Body of pancreas (tissue), 4 donors: Measurements from ENCODE around the gene TRAF3. TPM values are rescaled to one million over a fixed set of nuclear protein-coding genes. Genes with fewer than 3 reads are reported as not detected.

Experiments used
- ATAC-seq: fragments of 150-250 bp; one replicate; pipeline ENCODE4 v1.9.1; 2016
- DNase-seq, 4 donors: peaks; one replicate each; pipeline ENCODE4 v3.0.0-alpha.2; 2019
- H3K27ac ChIP-seq, 4 donors: fragments of 200-600 bp; sonication (generic); 1 replicate in 3 of 4; 2 replicates in 1 of 4; pipeline versions ENCODE4 v1.5.1 to v1.6.1; 2016 to 2019; ENCODE audit warnings: mild to moderate bottlenecking in 1 of 4, mixed read lengths in 1 of 4, moderate library complexity in 1 of 4
- H3K27me3 ChIP-seq, 2 donors: fragments of 200-600 bp; sonication (generic); one replicate each; pipeline ENCODE4 v1.6.0; 2016; ENCODE audit warnings: mild to moderate bottlenecking in 1 of 2
- H3K36me3 ChIP-seq, 2 donors: fragments of 200-600 bp; sonication (generic); replicated peaks in 1 of 2; 2 replicates each; pipeline ENCODE4 v1.5.1; 2016; ENCODE audit warnings: low read depth in 2 of 2; ENCODE audit not compliant: insufficient read depth in 1 of 2
- H3K4me1 ChIP-seq: fragments of 200-600 bp; sonication (generic); one replicate; pipeline ENCODE4 v1.6.0; 2016
- H3K4me3 ChIP-seq, 2 donors: fragments of 200-600 bp; sonication (generic); 1 replicate in 1 of 2; 2 replicates in 1 of 2; pipeline ENCODE4 v1.5.1; 2016 to 2019
- H3K9me3 ChIP-seq, 3 donors: fragments of 200-600 bp; sonication (generic); 1 replicate in 2 of 3; 2 replicates in 1 of 3; pipeline ENCODE4 v1.5.1; 2016
- POLR2A ChIP-seq, 3 donors: fragments of 450-650 bp; IDR thresholded peaks; one replicate each; pipeline ENCODE4 v1.6.1; 2016; ENCODE audit warnings: antibody characterized with exemption in 3 of 3, mild to moderate bottlenecking in 2 of 3
- WGBS, 2 donors: methylation state at CpG; one replicate each; pipeline ENCODE4 v1.1.5; 2017; 5-methylcytosine and 5-hydroxymethylcytosine counted together
- intact Hi-C: fragments of 100-400 bp; cut with DNase I; formaldehyde crosslinking; loops from one replicate; pipeline ENCODE4 v1.15.1; 2023
- total RNA-seq, 2 donors: library from RNA; depleted of rRNA; stranded (reverse); fragments of >200 nt; gene quantifications; one replicate each; pipeline ENCODE4 v1.1.0, GENCODE V29; 2016
- TF ChIP-seq, protein P1 (sequence below), 7 experiments: fragments of 450-650 bp in 4 of 7; fragments of 200-600 bp in 3 of 7; sonication (generic) in 3 of 7; IDR thresholded peaks; one replicate each; pipeline ENCODE4 v1.5.1; 2016 to 2019; ENCODE audit warnings: antibody characterized with exemption in 7 of 7

Gene TRAF3
- total RNA-seq, 2 donors from 2014 or later = 10.4 to 22.7 TPM

DNA sequence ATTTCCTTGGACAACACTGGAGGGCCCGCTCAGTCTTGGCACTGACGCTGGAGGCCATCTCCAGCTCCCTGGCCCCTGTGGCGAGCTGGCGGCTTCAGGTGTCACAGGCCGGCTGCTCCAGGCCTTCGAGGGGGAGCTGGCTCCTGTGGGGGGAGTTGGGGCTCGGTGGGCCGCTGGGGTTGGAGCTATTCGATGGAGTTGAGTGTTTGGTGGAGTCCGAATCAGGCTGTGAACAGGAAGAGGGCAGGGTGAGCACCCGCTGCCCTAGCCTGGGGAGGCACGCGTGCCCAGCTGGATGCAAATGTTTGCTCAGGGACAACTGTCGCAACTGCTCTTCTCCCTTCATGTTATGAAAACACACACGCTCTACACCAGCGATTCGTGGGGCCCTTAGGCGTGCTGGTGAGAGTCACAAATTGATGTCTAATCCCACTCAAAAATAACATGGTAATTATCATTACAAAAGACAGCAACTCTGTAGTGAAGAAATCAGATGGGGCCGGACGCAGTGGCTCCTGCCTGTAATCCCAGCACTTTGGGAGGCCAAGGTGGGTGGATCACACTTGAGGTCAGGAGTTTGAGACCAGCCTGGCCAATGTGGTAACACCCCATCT is 156.5 kb downstream of the TRAF3 start:
- intact Hi-C loops = no loop called here
- Histone ChIP-seq H3K9me3 (no peaks in the 10 kb centered on the region), H3K27me3 (peaks cover 5 to 22% of the 10 kb centered on the region in 2 donors), H3K4me1 (peaks cover 22% of the 10 kb centered on the region), H3K4me3 (no peak overlapping the region), H3K27ac (no peak overlapping the region), H3K36me3 (peaks cover 0 to 18% of the 10 kb centered on the region in 2 donors)
- DNase-seq (no peak), ATAC-seq (no peak)
- TF ChIP-seq POLR2A (IDR thresholded peaks at IDR 0.05) = no peak
- TF ChIP-seq, protein P1, sequence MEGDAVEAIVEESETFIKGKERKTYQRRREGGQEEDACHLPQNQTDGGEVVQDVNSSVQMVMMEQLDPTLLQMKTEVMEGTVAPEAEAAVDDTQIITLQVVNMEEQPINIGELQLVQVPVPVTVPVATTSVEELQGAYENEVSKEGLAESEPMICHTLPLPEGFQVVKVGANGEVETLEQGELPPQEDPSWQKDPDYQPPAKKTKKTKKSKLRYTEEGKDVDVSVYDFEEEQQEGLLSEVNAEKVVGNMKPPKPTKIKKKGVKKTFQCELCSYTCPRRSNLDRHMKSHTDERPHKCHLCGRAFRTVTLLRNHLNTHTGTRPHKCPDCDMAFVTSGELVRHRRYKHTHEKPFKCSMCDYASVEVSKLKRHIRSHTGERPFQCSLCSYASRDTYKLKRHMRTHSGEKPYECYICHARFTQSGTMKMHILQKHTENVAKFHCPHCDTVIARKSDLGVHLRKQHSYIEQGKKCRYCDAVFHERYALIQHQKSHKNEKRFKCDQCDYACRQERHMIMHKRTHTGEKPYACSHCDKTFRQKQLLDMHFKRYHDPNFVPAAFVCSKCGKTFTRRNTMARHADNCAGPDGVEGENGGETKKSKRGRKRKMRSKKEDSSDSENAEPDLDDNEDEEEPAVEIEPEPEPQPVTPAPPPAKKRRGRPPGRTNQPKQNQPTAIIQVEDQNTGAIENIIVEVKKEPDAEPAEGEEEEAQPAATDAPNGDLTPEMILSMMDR (IDR thresholded peaks at IDR 0.05) = no peak
- WGBS, 2 donors = 93 to 99% methylated on average over 12 to 20 of the region's 20 CpGs

DNA sequence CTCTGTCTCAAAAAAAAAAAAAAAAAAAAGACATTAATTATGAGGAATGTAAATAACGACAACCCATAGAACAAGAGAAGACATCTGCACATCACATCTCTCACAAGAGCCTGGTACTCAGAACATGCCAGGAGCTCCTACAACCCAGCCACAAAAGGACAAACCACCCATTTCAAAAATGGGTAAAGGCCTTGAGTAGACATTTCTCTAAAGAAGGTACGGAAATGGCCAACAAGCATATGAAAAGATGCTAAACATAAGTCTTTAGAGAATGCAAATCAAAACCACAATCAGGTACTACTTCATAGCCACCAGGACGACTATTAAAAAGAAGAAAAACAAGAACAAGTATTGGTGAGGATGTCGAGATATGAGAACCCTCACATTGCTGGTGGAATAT is 158.5 kb downstream of the TRAF3 start:
- H3K36me3 ChIP-seq = peaks cover 0 to 27% of the 10 kb centered on the region in 2 donors
- 91 to 93% methylated on average over 4 of the region's 4 CpGs for WGBS, 2 donors
- ATAC-seq = no peak

DNA sequence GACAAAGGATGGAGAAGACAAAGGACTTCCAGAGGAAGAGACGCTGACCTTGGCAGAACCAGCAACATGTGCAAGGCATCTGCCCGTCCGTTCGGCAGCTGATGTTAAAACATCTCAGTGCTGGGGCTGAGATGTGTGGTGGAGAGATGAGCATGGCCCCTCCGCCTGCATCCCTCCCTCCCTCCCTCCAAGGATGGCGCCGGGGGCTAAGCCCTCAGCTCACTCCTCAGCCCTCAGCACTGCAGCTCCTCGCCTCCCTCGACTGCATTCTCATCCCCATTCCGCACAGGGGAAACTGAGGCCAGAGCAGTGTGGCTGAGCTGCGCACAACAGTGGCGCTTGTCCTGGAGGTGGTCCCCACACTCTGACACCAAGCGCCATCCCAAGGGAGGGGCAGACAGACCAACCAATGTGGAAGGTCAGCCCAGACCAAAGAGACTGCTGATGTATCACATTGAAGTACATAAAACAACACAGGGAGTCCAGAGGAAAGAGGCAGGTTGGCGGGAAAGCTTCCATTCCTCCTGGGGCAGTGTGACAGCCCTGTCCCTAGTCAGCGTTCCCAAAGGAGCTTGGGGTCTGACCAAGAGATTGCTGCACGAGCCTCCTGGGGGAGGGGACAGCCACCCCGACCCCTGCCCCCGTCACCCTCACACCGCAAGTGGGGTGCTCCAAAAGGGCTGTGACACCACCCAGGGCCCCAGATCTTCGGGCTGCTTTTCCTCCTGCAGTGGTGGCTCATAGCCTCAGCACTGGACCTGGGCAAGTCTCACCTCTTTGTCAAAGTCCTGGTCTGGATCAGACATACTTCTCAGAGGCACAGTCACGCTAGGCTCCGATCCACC is 160.3 kb downstream of the TRAF3 start:
- H3K27ac ChIP-seq = no peak overlapping the region
- ATAC-seq (no peak), DNase-seq (no peak)
- no peak overlapping the region for H3K4me3 ChIP-seq
- peaks cover 0 to 30% of the 10 kb centered on the region in 2 donors for H3K36me3 ChIP-seq
- no peaks in the 10 kb centered on the region for H3K4me1 ChIP-seq
- TF ChIP-seq, protein P1 (IDR thresholded peaks at IDR 0.05) = no peak
- no peak for TF ChIP-seq POLR2A (IDR thresholded peaks at IDR 0.05)
- WGBS, 2 donors = 93 to 94% methylated on average over 17 to 22 of the region's 22 CpGs
- H3K27me3 ChIP-seq = no peaks in the 10 kb centered on the region
- intact Hi-C loops = no loop called here
- H3K9me3 ChIP-seq = no peaks in the 10 kb centered on the region

More for the DNA sequence above, 158.5 kb downstream of the TRAF3 start:
- intact Hi-C loops = no loop called here
- no peak overlapping the region for H3K27ac ChIP-seq
- peaks cover 2% of the 10 kb centered on the region for H3K4me1 ChIP-seq
- TF ChIP-seq, protein P1 (IDR thresholded peaks at IDR 0.05) = no peak
- no peak for TF ChIP-seq POLR2A (IDR thresholded peaks at IDR 0.05)
- no peaks in the 10 kb centered on the region for H3K9me3 ChIP-seq
- peaks cover 0 to 2% of the 10 kb centered on the region in 2 donors for H3K27me3 ChIP-seq
- H3K4me3 ChIP-seq = no peak overlapping the region
- no peak for DNase-seq

DNA sequence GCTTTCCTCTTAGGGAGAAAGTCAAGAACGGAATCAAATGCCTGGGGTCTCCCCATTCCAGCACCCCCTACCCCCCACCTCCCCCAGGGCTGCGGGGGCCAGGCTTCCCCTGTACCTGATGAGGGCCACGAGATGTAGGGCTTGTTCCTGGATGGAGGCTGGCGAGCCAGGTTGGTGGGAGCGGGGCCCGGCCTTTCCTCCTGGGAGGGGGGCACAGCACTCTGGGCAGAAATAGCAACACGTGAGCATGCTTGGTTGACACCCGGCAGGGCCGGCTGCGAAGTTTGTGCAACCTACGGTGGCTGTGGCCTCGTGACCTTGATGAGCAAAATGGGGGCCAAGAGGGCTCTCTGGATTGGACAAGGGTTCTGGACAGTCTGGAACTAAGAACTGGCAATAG is 160.9 kb downstream of the TRAF3 start:
- intact Hi-C loops = no loop called here
- Histone ChIP-seq H3K4me3 (no peak overlapping the region), H3K36me3 (peaks cover under 1 to 27% of the 10 kb centered on the region in 2 donors), H3K27ac (no peak overlapping the region), H3K27me3 (no peaks in the 10 kb centered on the region), H3K4me1 (no peaks in the 10 kb centered on the region), H3K9me3 (no peaks in the 10 kb centered on the region)
- no peak for ATAC-seq
- WGBS, 2 donors = 90 to 91% methylated on average over 9 to 12 of the region's 12 CpGs
- TF ChIP-seq POLR2A (IDR thresholded peaks at IDR 0.05) = no peak
- TF ChIP-seq, protein P1 (IDR thresholded peaks at IDR 0.05) = no peak
- DNase-seq = no peak
